Activated CD4-positive, alpha-beta T cell treated with anti-CD3 and anti-CD28 coated beads, Interleukin-2, amount 50 U/mL, for 1 hour (primary cell): ENCODE data around the gene CHST8.
"Not testable (repeated sequence)": the region's sequence is repeated elsewhere in the genome, so short reads cannot be mapped to it uniquely, and the experiment has no call there.

Experiments
- DNase-seq: peaks from one replicate; pipeline ENCODE4 v3.0.0-alpha.2; 2020

The CHST8 gene

GRCh38 chr19:33693678-33694077 is 71.9 kb downstream of the CHST8 start:
- no peak for DNase-seq

- DNase-seq, result not testable (repeated sequence)
Measured at GRCh38 chr19:33695547-33695946, 73.8 kb downstream of the CHST8 start.

- no peak for DNase-seq
Measured at GRCh38 chr19:33697766-33698165, 76.0 kb downstream of the CHST8 start.

- no peak for DNase-seq
Measured at GRCh38 chr19:33698576-33699435, 77.1 kb downstream of the CHST8 start.

- no peak for DNase-seq
Measured at GRCh38 chr19:33699754-33700407, 78.1 kb downstream of the CHST8 start.

- DNase-seq, result no peak
Measured at GRCh38 chr19:33700408-33701013, 78.8 kb downstream of the CHST8 start.

GRCh38 chr19:33701565-33701964 is 79.8 kb downstream of the CHST8 start:
- DNase-seq, result no peak

- DNase-seq, result no peak
Measured at GRCh38 chr19:33702606-33703437, 81.1 kb downstream of the CHST8 start.

- DNase-seq, result no peak
Measured at GRCh38 chr19:33703438-33703750, 81.6 kb downstream of the CHST8 start.

GRCh38 chr19:33703821-33704220 is 82.1 kb downstream of the CHST8 start:
- no peak for DNase-seq

GRCh38 chr19:33704271-33704670 is 82.5 kb downstream of the CHST8 start:
- DNase-seq, result no peak

- DNase-seq, result no peak
Measured at GRCh38 chr19:33705090-33705847, 83.5 kb downstream of the CHST8 start.

- DNase-seq, result no peak
Measured at GRCh38 chr19:33705860-33706259, 84.1 kb downstream of the CHST8 start.

- DNase-seq, result no peak
Measured at GRCh38 chr19:33706631-33707030, 84.9 kb downstream of the CHST8 start.

- DNase-seq, result no peak
Measured at GRCh38 chr19:33712268-33712667, 90.5 kb downstream of the CHST8 start.

GRCh38 chr19:33713194-33713593 is 91.4 kb downstream of the CHST8 start:
- no peak for DNase-seq

- DNase-seq, result no peak
Measured at GRCh38 chr19:33714149-33714548, 92.4 kb downstream of the CHST8 start.

GRCh38 chr19:33715462-33715861 is 93.7 kb downstream of the CHST8 start:
- no peak for DNase-seq

GRCh38 chr19:33717878-33718277 is 96.1 kb downstream of the CHST8 start:
- DNase-seq, result no peak

GRCh38 chr19:33718651-33719254 is 97.0 kb downstream of the CHST8 start:
- DNase-seq, result no peak

GRCh38 chr19:33719366-33720154 is 97.8 kb downstream of the CHST8 start:
- no peak for DNase-seq
